ENCODE data around the gene KIF3A. TPM values are rescaled to one million over a fixed set of nuclear protein-coding genes. Genes with fewer than 3 reads are reported as not detected.

Gene KIF3A
- total RNA-seq, 2 donors from 2014 or later = 5.9 to 14.0 TPM

GRCh38 chr5:132718544-132719312 is 18.6 kb downstream of the KIF3A start:
- no peak for DNase-seq (ENCODE audit: low spot score)
- TF ChIP-seq CTCF (IDR thresholded peaks at IDR 0.05) (no peak), POLR2AphosphoS5 (IDR thresholded peaks at IDR 0.05) (no peak), POLR2A (IDR thresholded peaks at IDR 0.05) (no peak)
- H3K27ac ChIP-seq = no peak overlapping the region
- 95% methylated on average over 5 of the region's 5 CpGs for WGBS
- no peaks in the 10 kb centered on the region for H3K9me3 ChIP-seq
- H3K4me3 ChIP-seq = no peak overlapping the region
- intact Hi-C loops (cut with DNase I) = no loop called here
- no peaks in the 10 kb centered on the region for H3K36me3 ChIP-seq
- no peaks in the 10 kb centered on the region for H3K27me3 ChIP-seq (replicated peaks; ENCODE audit: insufficient read depth)
- H3K4me1 ChIP-seq (replicated peaks) = no peaks in the 10 kb centered on the region

- TF ChIP-seq POLR2AphosphoS5 (IDR thresholded peaks at IDR 0.05) = no peak
- peak in 3 of 4 experiments; percentile 35 to 54 (median 49) for TF ChIP-seq CTCF (IDR thresholded peaks at IDR 0.05)
- Histone ChIP-seq H3K4me1 (replicated peaks) (no peaks in the 10 kb centered on the region), H3K27me3 (replicated peaks; ENCODE audit: insufficient read depth) (no peaks in the 10 kb centered on the region), H3K4me3 (no peak overlapping the region), H3K9me3 (no peaks in the 10 kb centered on the region), H3K27ac (no peak overlapping the region), H3K36me3 (no peaks in the 10 kb centered on the region)
- intact Hi-C loops (cut with DNase I) = no loop called here
- no peak for DNase-seq (ENCODE audit: low spot score)
- 69% methylated on average over 11 of the region's 11 CpGs for WGBS
These were observed 22.7 kb downstream of the KIF3A start for GRCh38 chr5:132714456-132715307.

DNA sequence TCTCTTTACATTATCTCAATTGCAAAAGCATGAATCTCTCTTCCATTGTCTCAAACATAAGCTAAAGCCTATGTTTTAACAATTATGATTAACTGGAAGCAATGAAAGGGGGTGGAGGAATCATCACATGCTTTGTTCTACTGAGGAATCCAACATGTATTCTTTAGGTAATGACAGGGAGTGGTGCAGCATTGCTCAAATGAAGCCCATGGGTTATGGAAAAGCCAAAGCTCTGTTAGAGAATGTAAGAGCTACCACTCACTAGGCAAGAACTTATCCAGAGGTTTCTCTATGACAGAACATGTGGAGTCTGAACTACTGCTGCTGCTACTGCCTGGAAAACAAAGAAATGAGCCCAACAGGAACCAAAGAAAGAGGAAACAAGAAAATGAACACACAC is 28.7 kb downstream of the KIF3A start:
- intact Hi-C loops (cut with DNase I) = no loop called here
- TF ChIP-seq POLR2A (IDR thresholded peaks at IDR 0.05) = no peak
- TF ChIP-seq CTCF (IDR thresholded peaks at IDR 0.05) = no peak
- TF ChIP-seq POLR2AphosphoS5 (IDR thresholded peaks at IDR 0.05) = no peak
- no peaks in the 10 kb centered on the region for H3K36me3 ChIP-seq
- H3K9me3 ChIP-seq = no peaks in the 10 kb centered on the region
- H3K4me3 ChIP-seq = no peak overlapping the region
- H3K4me1 ChIP-seq (replicated peaks) = no peaks in the 10 kb centered on the region
- no peaks in the 10 kb centered on the region for H3K27me3 ChIP-seq (replicated peaks; ENCODE audit: insufficient read depth)
- no peak for DNase-seq (ENCODE audit: low spot score)
- H3K27ac ChIP-seq = no peak overlapping the region

DNA sequence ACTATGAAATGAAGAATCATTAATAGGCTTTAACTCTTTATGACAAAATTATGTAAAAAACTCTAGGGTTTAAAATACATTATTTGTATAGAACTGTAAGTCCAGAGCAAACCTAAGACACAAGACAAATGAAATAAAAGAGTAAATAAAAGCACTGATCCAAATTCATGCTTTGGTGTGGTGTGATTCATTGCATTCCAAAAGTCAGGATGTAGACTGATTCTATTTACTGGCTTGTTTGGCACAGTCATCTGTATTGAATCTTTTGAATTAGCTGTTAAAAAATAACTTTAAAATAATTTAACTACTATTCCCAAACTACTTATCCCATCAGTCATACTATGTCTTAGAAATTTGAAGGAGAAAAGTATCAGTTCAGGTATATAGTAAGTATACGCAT is 32.5 kb downstream of the KIF3A start:
- DNase-seq (ENCODE audit: low spot score) = no peak
- H3K4me1 ChIP-seq (replicated peaks) = no peaks in the 10 kb centered on the region
- TF ChIP-seq CTCF (IDR thresholded peaks at IDR 0.05) (no peak), POLR2A (IDR thresholded peaks at IDR 0.05) (no peak), POLR2AphosphoS5 (IDR thresholded peaks at IDR 0.05) (no peak)
- no peaks in the 10 kb centered on the region for H3K9me3 ChIP-seq
- intact Hi-C loops (cut with DNase I) = no loop called here
- no peaks in the 10 kb centered on the region for H3K36me3 ChIP-seq
- WGBS = 96% methylated on average over 1 of the region's 1 CpG
- H3K27ac ChIP-seq = no peak overlapping the region
- H3K4me3 ChIP-seq = no peak overlapping the region
- no peaks in the 10 kb centered on the region for H3K27me3 ChIP-seq (replicated peaks; ENCODE audit: insufficient read depth)

Data from prostate gland (tissue), 2 donors.